PFSK-1 (cell line): ENCODE results near the gene RUNX1.

Experiments used
- POLR2AphosphoS5 ChIP-seq: IDR thresholded peaks from 2 replicates; pipeline ENCODE4 v1.6.1; 2012; ENCODE audit warnings: low read depth, mild to moderate bottlenecking, control low read depth, low read length, moderate library complexity
- SIN3A ChIP-seq: IDR thresholded peaks from 2 replicates; pipeline ENCODE4 v1.6.1; 2012; ENCODE audit warnings: mild to moderate bottlenecking, low read length, moderate library complexity, borderline replicate concordance; ENCODE audit not compliant: insufficient read depth
- TF ChIP-seq, protein P1 (sequence below), 2 experiments: IDR thresholded peaks; 2 replicates each; pipeline versions ENCODE4 v1.6.1 to v1.8.0; 2011 to 2012; ENCODE audit warnings: low read depth in 2 of 2, low read length in 2 of 2, control low read depth in 1 of 2, inconsistent platforms in 1 of 2, mild to moderate bottlenecking in 1 of 2, moderate library complexity in 1 of 2; ENCODE audit not compliant: insufficient read depth in 1 of 2

GRCh38 chr21:34822168-34822567 is 226.9 kb downstream of the RUNX1 start:
- TF ChIP-seq POLR2AphosphoS5 = no peak
- no peak for TF ChIP-seq SIN3A
- TF ChIP-seq, protein P1, sequence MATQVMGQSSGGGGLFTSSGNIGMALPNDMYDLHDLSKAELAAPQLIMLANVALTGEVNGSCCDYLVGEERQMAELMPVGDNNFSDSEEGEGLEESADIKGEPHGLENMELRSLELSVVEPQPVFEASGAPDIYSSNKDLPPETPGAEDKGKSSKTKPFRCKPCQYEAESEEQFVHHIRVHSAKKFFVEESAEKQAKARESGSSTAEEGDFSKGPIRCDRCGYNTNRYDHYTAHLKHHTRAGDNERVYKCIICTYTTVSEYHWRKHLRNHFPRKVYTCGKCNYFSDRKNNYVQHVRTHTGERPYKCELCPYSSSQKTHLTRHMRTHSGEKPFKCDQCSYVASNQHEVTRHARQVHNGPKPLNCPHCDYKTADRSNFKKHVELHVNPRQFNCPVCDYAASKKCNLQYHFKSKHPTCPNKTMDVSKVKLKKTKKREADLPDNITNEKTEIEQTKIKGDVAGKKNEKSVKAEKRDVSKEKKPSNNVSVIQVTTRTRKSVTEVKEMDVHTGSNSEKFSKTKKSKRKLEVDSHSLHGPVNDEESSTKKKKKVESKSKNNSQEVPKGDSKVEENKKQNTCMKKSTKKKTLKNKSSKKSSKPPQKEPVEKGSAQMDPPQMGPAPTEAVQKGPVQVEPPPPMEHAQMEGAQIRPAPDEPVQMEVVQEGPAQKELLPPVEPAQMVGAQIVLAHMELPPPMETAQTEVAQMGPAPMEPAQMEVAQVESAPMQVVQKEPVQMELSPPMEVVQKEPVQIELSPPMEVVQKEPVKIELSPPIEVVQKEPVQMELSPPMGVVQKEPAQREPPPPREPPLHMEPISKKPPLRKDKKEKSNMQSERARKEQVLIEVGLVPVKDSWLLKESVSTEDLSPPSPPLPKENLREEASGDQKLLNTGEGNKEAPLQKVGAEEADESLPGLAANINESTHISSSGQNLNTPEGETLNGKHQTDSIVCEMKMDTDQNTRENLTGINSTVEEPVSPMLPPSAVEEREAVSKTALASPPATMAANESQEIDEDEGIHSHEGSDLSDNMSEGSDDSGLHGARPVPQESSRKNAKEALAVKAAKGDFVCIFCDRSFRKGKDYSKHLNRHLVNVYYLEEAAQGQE (IDR thresholded peaks at IDR 0.05; ENCODE audit: insufficient read depth in 1 of 2, low read depth in 2 of 2, low read length in 2 of 2) = no peak
